Measurements from ENCODE around the gene BNIP5.

DNA sequence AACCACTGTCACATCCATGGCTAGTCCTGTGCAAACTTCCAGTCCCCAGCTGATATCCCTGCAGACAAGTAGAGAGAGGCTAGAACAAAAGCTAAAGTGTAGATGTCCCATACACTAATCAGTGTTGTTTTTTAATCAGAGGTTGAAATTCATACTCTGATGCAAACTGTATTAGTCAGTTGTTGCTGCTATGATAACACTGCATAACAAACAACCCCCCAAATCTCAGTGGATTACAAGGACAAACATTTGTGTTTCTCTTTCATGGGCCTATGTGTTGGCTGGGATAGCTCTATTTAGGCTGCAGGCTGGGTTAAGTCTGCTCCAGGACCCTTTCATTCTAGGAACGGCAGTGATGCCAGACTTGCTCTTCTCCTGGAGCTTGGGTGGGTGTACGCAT is 26.8 kb downstream of the BNIP5 start:
- no peak for TF ChIP-seq POLR2A (IDR thresholded peaks at IDR 0.05)
- TF ChIP-seq, protein P1, sequence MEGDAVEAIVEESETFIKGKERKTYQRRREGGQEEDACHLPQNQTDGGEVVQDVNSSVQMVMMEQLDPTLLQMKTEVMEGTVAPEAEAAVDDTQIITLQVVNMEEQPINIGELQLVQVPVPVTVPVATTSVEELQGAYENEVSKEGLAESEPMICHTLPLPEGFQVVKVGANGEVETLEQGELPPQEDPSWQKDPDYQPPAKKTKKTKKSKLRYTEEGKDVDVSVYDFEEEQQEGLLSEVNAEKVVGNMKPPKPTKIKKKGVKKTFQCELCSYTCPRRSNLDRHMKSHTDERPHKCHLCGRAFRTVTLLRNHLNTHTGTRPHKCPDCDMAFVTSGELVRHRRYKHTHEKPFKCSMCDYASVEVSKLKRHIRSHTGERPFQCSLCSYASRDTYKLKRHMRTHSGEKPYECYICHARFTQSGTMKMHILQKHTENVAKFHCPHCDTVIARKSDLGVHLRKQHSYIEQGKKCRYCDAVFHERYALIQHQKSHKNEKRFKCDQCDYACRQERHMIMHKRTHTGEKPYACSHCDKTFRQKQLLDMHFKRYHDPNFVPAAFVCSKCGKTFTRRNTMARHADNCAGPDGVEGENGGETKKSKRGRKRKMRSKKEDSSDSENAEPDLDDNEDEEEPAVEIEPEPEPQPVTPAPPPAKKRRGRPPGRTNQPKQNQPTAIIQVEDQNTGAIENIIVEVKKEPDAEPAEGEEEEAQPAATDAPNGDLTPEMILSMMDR (IDR thresholded peaks at IDR 0.05): no peak

Data from right lobe of liver (tissue), 4 donors.